K562 (cell line): ENCODE data around the gene MAP3K19. TPM values are rescaled to one million over a fixed set of nuclear protein-coding genes. Genes with fewer than 3 reads are reported as not detected.

ENCODE experiments used
- ATAC-seq: fragments of 200-7000 bp; cut with Tn5 transposase; 3 replicates; pipeline ENCODE4 v1.9.1; 2020; ENCODE audit warnings: moderate library complexity
- BruUV-seq: library from RNA; stranded (reverse); fragments of 400-500 nt; replicated peaks from 2 replicates; lab custom pipeline; 2021; lab: Mats Ljungman, UMichigan
- CTCF ChIA-PET: fragments of 300-600 bp; formaldehyde crosslinking; extraction: SDS; loops from one replicate; lab custom pipeline; 2021; ENCODE audit warnings: low intra/inter-chr PET ratio; lab: Yijun Ruan, JAX
- POLR2A ChIA-PET: fragments of 300-600, 350-650 bp; sonication (Branson Sonifier 250); formaldehyde crosslinking; extraction: SDS; loops from one replicate; lab custom pipeline; 2021; ENCODE audit warnings: antibody characterized with exemption, inconsistent platforms; lab: Yijun Ruan, JAX
- DNase-seq, 4 experiments: peaks; one replicate each; pipeline versions ENCODE4 v3.0.0 to v3.0.0-alpha.2; 2011 to 2018; ENCODE audit warnings: low spot score in 3 of 4, mixed read lengths in 3 of 4; ENCODE audit errors: extremely low read depth in 1 of 4
- FAIRE-seq: peaks from 2 replicates; lab custom pipeline; 2011; peaks lifted over from hg19 to GRCh38; lab: Jason Lieb, UNC
- H2AFZ ChIP-seq: 2 replicates; pipeline ENCODE4 v1.6.0; 2011; ENCODE audit warnings: low read depth, low read length, control low read depth, inconsistent platforms
- H3K27ac ChIP-seq: fragments of 200-600 bp; 3 replicates; pipeline ENCODE4 v1.8.0; 2011; ENCODE audit warnings: low read depth, mild to moderate bottlenecking, control low read depth, inconsistent platforms, low read length, moderate library complexity, mixed read lengths; ENCODE audit errors: extremely low read depth
- H3K27me3 ChIP-seq, 2 experiments: fragments of 300-600 bp in 1 of 2; 2 replicates in 1 of 2; 3 replicates in 1 of 2; pipeline versions ENCODE4 v1.6.0 to v1.8.0; 2011; ENCODE audit warnings: inconsistent platforms in 2 of 2, low read length in 2 of 2, mild to moderate bottlenecking in 1 of 2, mixed read lengths in 1 of 2, moderate library complexity in 1 of 2; ENCODE audit not compliant: control insufficient read depth in 2 of 2, insufficient read depth in 2 of 2
- H3K36me3 ChIP-seq: fragments of 300-600 bp; 3 replicates; pipeline ENCODE4 v1.8.0; 2011; ENCODE audit warnings: mild to moderate bottlenecking, low read length, inconsistent platforms; ENCODE audit not compliant: control insufficient read depth, insufficient read depth
- H3K4me1 ChIP-seq, 2 experiments: fragments of 200-600 bp in 1 of 2; replicated peaks in 1 of 2; 2 replicates in 1 of 2; 3 replicates in 1 of 2; pipeline versions ENCODE4 v1.5.1 to v1.8.0; 2011; ENCODE audit warnings: inconsistent platforms in 2 of 2, low read length in 2 of 2, mild to moderate bottlenecking in 1 of 2, mixed read lengths in 1 of 2, moderate library complexity in 1 of 2; ENCODE audit not compliant: control insufficient read depth in 2 of 2, insufficient read depth in 2 of 2
- H3K4me2 ChIP-seq: 2 replicates; pipeline ENCODE4 v1.6.1; 2011; ENCODE audit warnings: low read length, control low read depth, inconsistent platforms, mixed read lengths; ENCODE audit not compliant: insufficient read depth
- H3K4me3 ChIP-seq: fragments of 200-600 bp; sonication (generic), shearing (Covaris generic); 2 replicates; pipeline ENCODE4 v1.5.1; 2016; ENCODE audit warnings: control low read depth, inconsistent platforms
- H3K79me2 ChIP-seq: fragments of 200-600 bp; 3 replicates; pipeline ENCODE4 v1.8.0; 2011; ENCODE audit warnings: low read length, inconsistent platforms; ENCODE audit not compliant: control insufficient read depth, insufficient read depth
- H3K9ac ChIP-seq, 2 experiments: 2 replicates each; pipeline versions ENCODE4 v1.6.0 to v1.6.1; 2011; ENCODE audit warnings: low read depth in 2 of 2, low read length in 2 of 2, control low read depth in 1 of 2, inconsistent platforms in 1 of 2, mild to moderate bottlenecking in 1 of 2, mixed read lengths in 1 of 2; ENCODE audit not compliant: insufficient read depth in 1 of 2
- H3K9me1 ChIP-seq: one replicate; pipeline ENCODE4 v1.6.0; 2011; ENCODE audit warnings: inconsistent platforms, mild to moderate bottlenecking, low read length, moderate library complexity; ENCODE audit not compliant: control insufficient read depth, insufficient read depth
- H3K9me3 ChIP-seq: replicated peaks from 2 replicates; pipeline ENCODE4 v1.5.1; 2011; ENCODE audit warnings: low read depth, low read length, inconsistent platforms; ENCODE audit not compliant: control insufficient read depth, insufficient read depth
- H4K20me1 ChIP-seq: replicated peaks from 2 replicates; pipeline ENCODE4 v1.6.1; 2011; ENCODE audit warnings: low read length, inconsistent platforms, mixed read lengths; ENCODE audit not compliant: control insufficient read depth, insufficient read depth
- ELF1 ChIP-seq: fragments of 200-800 bp; sonication (Bioruptor generic); IDR thresholded peaks from 2 replicates; pipeline ENCODE4 v1.6.1; 2016; ENCODE audit warnings: missing genetic modification characterization, missing compliant biosample characterization
- KDM4B ChIP-seq, 2 experiments: fragments of 450-650 bp in 1 of 2; sonication (generic) in 1 of 2; IDR thresholded peaks; 2 replicates each; pipeline ENCODE4 v1.6.1; 2016 to 2017; ENCODE audit warnings: borderline replicate concordance in 2 of 2, antibody characterized with exemption in 1 of 2, low read depth in 1 of 2, mild to moderate bottlenecking in 1 of 2
- RAD21 ChIP-seq, 2 experiments: fragments of 250-450 bp in 1 of 2; fragments of 450-650 bp in 1 of 2; sonication (Bioruptor Pico) in 1 of 2; formaldehyde crosslinking in 1 of 2; IDR thresholded peaks in 1 of 2; conservative IDR thresholded peaks in 1 of 2; 2 replicates each; pipeline versions ENCODE4 v1.4.0 to v1.8.0; 2020 to 2022; ENCODE audit warnings: mild to moderate bottlenecking in 2 of 2, moderate library complexity in 1 of 2
- WGBS: fragments of 100-300 bp; shearing (Covaris generic); methylation state at CpG from one replicate; pipeline ENCODE4 v1.1.6; 2016; ENCODE audit warnings: low coverage, mixed read lengths; ENCODE audit not compliant: insufficient coverage; ENCODE audit errors: missing lambda C conversion rate; 5-methylcytosine and 5-hydroxymethylcytosine counted together
- in situ Hi-C: fragments of 300-500 bp; cut with MboI; formaldehyde crosslinking; loops from 4 replicates; pipeline ENCODE4 v1.15.0; 2018; ENCODE audit warnings: inconsistent platforms, mixed read lengths
- intact Hi-C: fragments of 100-400 bp; cut with micrococcal nuclease; formaldehyde crosslinking; loops from 2 replicates; pipeline ENCODE4 v1.14.2; 2022
- polyA plus RNA-seq, 8 experiments: library from polyadenylated mRNA; depleted of rRNA in 4 of 8; stranded (reverse) in 5 of 8; unstranded in 3 of 8; fragments of >200 nt; fragmentation: Nextera tagmentation in 2 of 8; fragmentation: Illumina TruSeq in 1 of 8; extraction: Ambion mirVana in 2 of 8; extraction: Trizol in 1 of 8; gene quantifications; 2 replicates each; pipeline versions ENCODE4 v1.2.1 to v1.2.3, GENCODE V29; 2011 to 2014; ENCODE audit warnings: inconsistent platforms in 1 of 8, missing spikeins in 1 of 8
- total RNA-seq, 7 experiments: library from RNA; depleted of rRNA in 6 of 7; stranded (reverse); fragments of >200 nt in 6 of 7; fragmentation: Illumina TruSeq in 2 of 7; extraction: Trizol in 2 of 7; gene quantifications; 2 replicates each; pipeline versions ENCODE4 v1.2.1 to v1.2.3, GENCODE V29; 2011 to 2021; ENCODE audit warnings: low replicate concordance in 1 of 7
- TF ChIP-seq, protein P1 (sequence below): fragments of 450-650 bp; IDR thresholded peaks from 2 replicates; pipeline ENCODE4 v1.6.1; 2016; ENCODE audit warnings: antibody characterized with exemption

Gene MAP3K19
- total and polyA plus RNA-seq, 9 of the 15 experiments (the other 6 are each of a cell fraction or from before 2014, with no cell fraction given) = 0.29 TPM; not detected in 8

DNA sequence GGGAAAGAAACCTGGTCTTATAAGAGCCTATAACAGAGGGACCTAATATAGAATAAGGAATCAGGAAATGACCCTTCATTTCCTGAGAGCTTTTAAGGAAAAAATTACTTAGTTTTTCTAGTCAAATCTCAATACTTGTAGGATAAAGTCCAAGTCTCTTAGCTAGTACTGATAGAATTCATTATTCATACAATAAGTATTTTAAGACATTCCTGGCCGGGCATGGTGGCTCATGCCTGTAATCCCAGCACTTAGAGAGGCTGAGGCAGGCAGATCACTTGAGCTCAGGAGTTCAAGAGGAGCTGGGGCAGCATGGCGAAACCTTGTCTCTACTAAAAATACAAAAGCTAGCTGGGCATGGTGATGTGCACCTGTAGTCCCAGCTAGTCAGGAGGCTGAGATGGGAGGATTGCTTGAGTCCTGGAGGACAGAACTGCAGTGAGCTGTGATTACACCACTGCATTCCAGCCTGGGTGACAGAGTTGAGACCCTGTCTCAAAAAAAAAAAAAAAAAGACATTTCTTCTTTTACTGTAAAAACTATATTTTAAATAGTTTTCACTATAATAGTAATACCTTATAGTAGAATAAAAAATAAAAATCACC, 8.0 kb upstream of the MAP3K19 start:
- TF ChIP-seq ELF1 = no peak
- TF ChIP-seq, protein P1, sequence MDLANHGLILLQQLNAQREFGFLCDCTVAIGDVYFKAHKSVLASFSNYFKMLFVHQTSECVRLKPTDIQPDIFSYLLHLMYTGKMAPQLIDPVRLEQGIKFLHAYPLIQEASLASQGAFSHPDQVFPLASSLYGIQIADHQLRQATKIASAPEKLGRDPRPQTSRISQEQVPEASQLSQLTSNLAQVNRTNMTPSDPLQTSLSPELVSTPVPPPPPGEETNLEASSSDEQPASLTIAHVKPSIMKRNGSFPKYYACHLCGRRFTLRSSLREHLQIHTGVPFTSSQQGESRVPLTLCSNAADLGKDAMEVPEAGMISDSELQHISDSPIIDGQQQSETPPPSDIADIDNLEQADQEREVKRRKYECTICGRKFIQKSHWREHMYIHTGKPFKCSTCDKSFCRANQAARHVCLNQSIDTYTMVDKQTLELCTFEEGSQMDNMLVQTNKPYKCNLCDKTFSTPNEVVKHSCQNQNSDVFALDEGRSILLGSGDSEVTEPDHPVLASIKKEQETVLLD = no peak
- TF ChIP-seq RAD21 (CRISPR knock-in tag; conservative IDR thresholded peaks at IDR 0.05 in 1 of 2, IDR thresholded peaks at IDR 0.05 in 1 of 2) = no peak
- TF ChIP-seq KDM4B (IDR thresholded peaks at IDR 0.05; ENCODE audit: borderline replicate concordance in 2 of 2, low read depth in 1 of 2) = no peak
- ChIA-PET CTCF (no interaction called here), POLR2A (interaction anchor here (1.2 kb wide), 2 partner anchors 8 to 11 kb away, joined by 3 to 5 read pairs; no protein-coding TSS in a partner anchor)
- in situ Hi-C loops (no loop called here), intact Hi-C loops (no loop called here)
- FAIRE-seq (no peak), DNase-seq (no peak), ATAC-seq (no peak)
- H3K79me2 ChIP-seq = peaks cover 68% of the 10 kb centered on the region
- H3K9me3 ChIP-seq = no peaks in the 10 kb centered on the region
- no peak overlapping the region for H2AFZ ChIP-seq
- H3K9ac ChIP-seq = no peak overlapping the region
- peaks cover 33% of the 10 kb centered on the region; the same call in 2 of the 3 replicates for H3K36me3 ChIP-seq
- peaks cover 12 to 16% of the 10 kb centered on the region in 2 experiments; a peak in 4 of 5 replicates for H3K4me1 ChIP-seq
- H3K27me3 ChIP-seq = no peaks in the 10 kb centered on the region
- H3K27ac ChIP-seq = no peak overlapping the region
- H3K4me3 ChIP-seq = no peak overlapping the region
- no peaks in the 10 kb centered on the region for H3K9me1 ChIP-seq
- no peaks in the 10 kb centered on the region; the same call in 1 of the 2 replicates for H4K20me1 ChIP-seq
- H3K4me2 ChIP-seq = no peak overlapping the region
- WGBS = 89% methylated on average over 2 of the region's 2 CpGs
- no TSS peak for BruUV-seq
